IPS-NIHi7 (cell line): Measurements from ENCODE around the gene CNNM4.

Source experiments
- DNase-seq: peaks from one replicate; pipeline ENCODE4 v3.0.0; 2012; ENCODE audit warnings: mixed read lengths; ENCODE audit errors: extremely low spot score

Gene CNNM4

GRCh38 chr2:96859099-96859649, 98.5 kb downstream of the CNNM4 start:
- DNase-seq = no peak

GRCh38 chr2:96859681-96860064, 99.0 kb downstream of the CNNM4 start:
- no peak for DNase-seq

- DNase-seq = no peak
Measured at GRCh38 chr2:96860065-96861029, 99.6 kb downstream of the CNNM4 start.

GRCh38 chr2:96861074-96861473, 100.4 kb downstream of the CNNM4 start:
- DNase-seq = no peak
